ENCODE data around the gene MAB21L3.

DNA sequence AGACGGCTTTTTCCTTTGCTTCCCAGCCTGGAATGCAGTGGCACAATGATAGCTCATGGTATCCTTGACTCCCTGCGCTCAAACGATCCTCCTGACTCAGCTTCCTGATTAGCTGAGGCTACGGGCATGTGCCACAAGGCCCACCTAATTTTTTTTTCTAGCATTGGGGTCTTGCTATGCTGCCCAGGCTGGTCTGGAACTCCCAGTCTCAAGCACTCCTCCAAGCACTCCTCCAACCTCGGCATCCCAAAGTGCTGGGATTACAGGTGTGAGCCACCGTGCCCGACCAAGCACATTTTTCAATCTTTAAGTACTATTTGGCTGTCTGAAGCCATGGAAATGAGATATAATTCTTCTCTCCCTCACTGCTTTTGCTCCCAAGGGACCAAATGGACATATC lies 58.7 kb downstream of the MAB21L3 start:
- TF ChIP-seq POLR2A (IDR thresholded peaks at IDR 0.05; ENCODE audit: low read depth, low read length) (no peak), TAF1 (IDR thresholded peaks at IDR 0.05; ENCODE audit: low read depth, low read length) (no peak), SPI1 (IDR thresholded peaks at IDR 0.05; ENCODE audit: low read depth, low read length) (no peak), POLR2AphosphoS5 (IDR thresholded peaks at IDR 0.05; ENCODE audit: low read depth, low read length) (no peak)
